ENCODE measurements around the gene PRDM11. TPM values are rescaled to one million over a fixed set of nuclear protein-coding genes. Genes with fewer than 3 reads are reported as not detected.
A peak's percentile ranks its signal among the peaks of the same experiment; 100 is the strongest.

The PRDM11 gene
- total and polyA plus RNA-seq, 9 donors: 17.3 to 27.1 (median 21.6) TPM

- no peak overlapping the region for H3K27ac ChIP-seq (ENCODE audit: low read length)
- no peak for DNase-seq
- no peaks in the 10 kb centered on the region for H3K9me3 ChIP-seq (replicated peaks; ENCODE audit: control insufficient read depth, low read depth, low read length)
- no peaks in the 10 kb centered on the region for H3K27me3 ChIP-seq (ENCODE audit: control insufficient read depth, insufficient read depth, low read length)
- peaks cover 36% of the 10 kb centered on the region for H3K4me1 ChIP-seq (ENCODE audit: control insufficient read depth, insufficient read depth, low read length)
- WGBS (ENCODE audit: insufficient coverage): 88% methylated on average over 13 of the region's 14 CpGs
- no peak overlapping the region for H3K4me3 ChIP-seq (ENCODE audit: low read length)
- peaks cover 53% of the 10 kb centered on the region for H3K36me3 ChIP-seq (ENCODE audit: control insufficient read depth, insufficient read depth, low read length)
Measured at GRCh38 chr11:45182902-45183301, 36.5 kb downstream of the PRDM11 start.

GRCh38 chr11:45184640-45185039, 38.2 kb downstream of the PRDM11 start:
- H3K4me3 ChIP-seq (ENCODE audit: low read length): no peak overlapping the region
- 97% methylated on average over 2 of the region's 2 CpGs for WGBS (ENCODE audit: insufficient coverage)
- no peak for DNase-seq
- H3K27me3 ChIP-seq (ENCODE audit: control insufficient read depth, insufficient read depth, low read length): no peaks in the 10 kb centered on the region
- H3K36me3 ChIP-seq (ENCODE audit: control insufficient read depth, insufficient read depth, low read length): peaks cover 66% of the 10 kb centered on the region
- H3K9me3 ChIP-seq (replicated peaks; ENCODE audit: control insufficient read depth, low read depth, low read length): no peaks in the 10 kb centered on the region
- no peak overlapping the region for H3K27ac ChIP-seq (ENCODE audit: low read length)
- peaks cover 27% of the 10 kb centered on the region for H3K4me1 ChIP-seq (ENCODE audit: control insufficient read depth, insufficient read depth, low read length)

- Histone ChIP-seq H3K27ac (ENCODE audit: low read length) (no peak overlapping the region), H3K36me3 (ENCODE audit: control insufficient read depth, insufficient read depth, low read length) (peaks cover 68% of the 10 kb centered on the region), H3K27me3 (ENCODE audit: control insufficient read depth, insufficient read depth, low read length) (no peaks in the 10 kb centered on the region), H3K4me3 (ENCODE audit: low read length) (no peak overlapping the region), H3K4me1 (ENCODE audit: control insufficient read depth, insufficient read depth, low read length) (peaks cover 22% of the 10 kb centered on the region), H3K9me3 (replicated peaks; ENCODE audit: control insufficient read depth, low read depth, low read length) (no peaks in the 10 kb centered on the region)
- DNase-seq: no peak
Measured at GRCh38 chr11:45185228-45185729, 38.8 kb downstream of the PRDM11 start.

- Histone ChIP-seq H3K4me1 (ENCODE audit: control insufficient read depth, insufficient read depth, low read length) (peaks cover 6% of the 10 kb centered on the region), H3K27me3 (ENCODE audit: control insufficient read depth, insufficient read depth, low read length) (no peaks in the 10 kb centered on the region), H3K27ac (ENCODE audit: low read length) (no peak overlapping the region), H3K4me3 (ENCODE audit: low read length) (no peak overlapping the region), H3K9me3 (replicated peaks; ENCODE audit: control insufficient read depth, low read depth, low read length) (peaks cover 2% of the 10 kb centered on the region), H3K36me3 (ENCODE audit: control insufficient read depth, insufficient read depth, low read length) (peaks cover 65% of the 10 kb centered on the region)
- no peak for DNase-seq
- WGBS (ENCODE audit: insufficient coverage): 92% methylated on average over 3 of the region's 3 CpGs
Measured at GRCh38 chr11:45187375-45187774, 40.9 kb downstream of the PRDM11 start.

- no peak for DNase-seq
- WGBS (ENCODE audit: insufficient coverage): 100% methylated on average over 2 of the region's 3 CpGs
- Histone ChIP-seq H3K36me3 (ENCODE audit: control insufficient read depth, insufficient read depth, low read length) (peaks cover 58% of the 10 kb centered on the region), H3K27ac (ENCODE audit: low read length) (no peak overlapping the region), H3K27me3 (ENCODE audit: control insufficient read depth, insufficient read depth, low read length) (no peaks in the 10 kb centered on the region), H3K9me3 (replicated peaks; ENCODE audit: control insufficient read depth, low read depth, low read length) (peaks cover 2% of the 10 kb centered on the region), H3K4me1 (ENCODE audit: control insufficient read depth, insufficient read depth, low read length) (peaks cover 2% of the 10 kb centered on the region), H3K4me3 (ENCODE audit: low read length) (no peak overlapping the region)
Measured at GRCh38 chr11:45188127-45188526, 41.7 kb downstream of the PRDM11 start.

GRCh38 chr11:45189230-45189629, 42.8 kb downstream of the PRDM11 start:
- no peak for DNase-seq
- WGBS (ENCODE audit: insufficient coverage): no CpG with 5 or more reads among the region's 5 CpGs

GRCh38 chr11:45193695-45194094, 47.3 kb downstream of the PRDM11 start:
- H3K4me3 ChIP-seq (ENCODE audit: low read length): no peak overlapping the region
- H3K9me3 ChIP-seq (replicated peaks; ENCODE audit: control insufficient read depth, low read depth, low read length): peaks cover 2% of the 10 kb centered on the region
- peak; percentile 76 for DNase-seq
- peaks cover 12% of the 10 kb centered on the region for H3K4me1 ChIP-seq (ENCODE audit: control insufficient read depth, insufficient read depth, low read length)
- H3K36me3 ChIP-seq (ENCODE audit: control insufficient read depth, insufficient read depth, low read length): peaks cover 26% of the 10 kb centered on the region
- no peaks in the 10 kb centered on the region for H3K27me3 ChIP-seq (ENCODE audit: control insufficient read depth, insufficient read depth, low read length)
- H3K27ac ChIP-seq (ENCODE audit: low read length): peak overlapping the region; percentile 58
- WGBS (ENCODE audit: insufficient coverage): 38% methylated on average over 5 of the region's 6 CpGs

More at GRCh38 chr11:45189230-45189629, 42.8 kb downstream of the PRDM11 start:
- peaks cover 47% of the 10 kb centered on the region for H3K36me3 ChIP-seq (ENCODE audit: control insufficient read depth, insufficient read depth, low read length)
- peaks cover 2% of the 10 kb centered on the region for H3K9me3 ChIP-seq (replicated peaks; ENCODE audit: control insufficient read depth, low read depth, low read length)
- H3K27ac ChIP-seq (ENCODE audit: low read length): no peak overlapping the region
- H3K4me1 ChIP-seq (ENCODE audit: control insufficient read depth, insufficient read depth, low read length): peaks cover 11% of the 10 kb centered on the region
- H3K4me3 ChIP-seq (ENCODE audit: low read length): no peak overlapping the region
- no peaks in the 10 kb centered on the region for H3K27me3 ChIP-seq (ENCODE audit: control insufficient read depth, insufficient read depth, low read length)

GRCh38 chr11:45204761-45205160, 58.3 kb downstream of the PRDM11 start:
- H3K27me3 ChIP-seq (ENCODE audit: control insufficient read depth, insufficient read depth, low read length): no peaks in the 10 kb centered on the region
- H3K27ac ChIP-seq (ENCODE audit: low read length): no peak overlapping the region
- peak; percentile 24 for DNase-seq
- WGBS (ENCODE audit: insufficient coverage): 43% methylated on average over 3 of the region's 8 CpGs
- H3K4me3 ChIP-seq (ENCODE audit: low read length): no peak overlapping the region
- peaks cover 25% of the 10 kb centered on the region for H3K4me1 ChIP-seq (ENCODE audit: control insufficient read depth, insufficient read depth, low read length)
- peaks cover 41% of the 10 kb centered on the region for H3K36me3 ChIP-seq (ENCODE audit: control insufficient read depth, insufficient read depth, low read length)
- no peaks in the 10 kb centered on the region for H3K9me3 ChIP-seq (replicated peaks; ENCODE audit: control insufficient read depth, low read depth, low read length)

GRCh38 chr11:45205978-45206377, 59.5 kb downstream of the PRDM11 start:
- 43% methylated on average over 4 of the region's 7 CpGs for WGBS (ENCODE audit: insufficient coverage)
- Histone ChIP-seq H3K4me3 (ENCODE audit: low read length) (no peak overlapping the region), H3K36me3 (ENCODE audit: control insufficient read depth, insufficient read depth, low read length) (peaks cover 39% of the 10 kb centered on the region), H3K27ac (ENCODE audit: low read length) (no peak overlapping the region), H3K4me1 (ENCODE audit: control insufficient read depth, insufficient read depth, low read length) (peaks cover 37% of the 10 kb centered on the region), H3K9me3 (replicated peaks; ENCODE audit: control insufficient read depth, low read depth, low read length) (no peaks in the 10 kb centered on the region), H3K27me3 (ENCODE audit: control insufficient read depth, insufficient read depth, low read length) (no peaks in the 10 kb centered on the region)
- DNase-seq: no peak

- Histone ChIP-seq H3K27me3 (ENCODE audit: control insufficient read depth, insufficient read depth, low read length) (no peaks in the 10 kb centered on the region), H3K4me1 (ENCODE audit: control insufficient read depth, insufficient read depth, low read length) (peaks cover 45% of the 10 kb centered on the region)
- WGBS (ENCODE audit: insufficient coverage): 56% methylated on average over 2 of the region's 8 CpGs
Measured at GRCh38 chr11:45208135-45208534, 61.7 kb downstream of the PRDM11 start.

More at GRCh38 chr11:45208135-45208534, 61.7 kb downstream of the PRDM11 start:
- H3K9me3 ChIP-seq (replicated peaks; ENCODE audit: control insufficient read depth, low read depth, low read length): no peaks in the 10 kb centered on the region
- peak; percentile 34 for DNase-seq
- peaks cover 57% of the 10 kb centered on the region for H3K36me3 ChIP-seq (ENCODE audit: control insufficient read depth, insufficient read depth, low read length)
- no peak overlapping the region for H3K4me3 ChIP-seq (ENCODE audit: low read length)
- H3K27ac ChIP-seq (ENCODE audit: low read length): peak overlapping the region; percentile 95
